ENCODE measurements around the gene GMPS.

DNA sequence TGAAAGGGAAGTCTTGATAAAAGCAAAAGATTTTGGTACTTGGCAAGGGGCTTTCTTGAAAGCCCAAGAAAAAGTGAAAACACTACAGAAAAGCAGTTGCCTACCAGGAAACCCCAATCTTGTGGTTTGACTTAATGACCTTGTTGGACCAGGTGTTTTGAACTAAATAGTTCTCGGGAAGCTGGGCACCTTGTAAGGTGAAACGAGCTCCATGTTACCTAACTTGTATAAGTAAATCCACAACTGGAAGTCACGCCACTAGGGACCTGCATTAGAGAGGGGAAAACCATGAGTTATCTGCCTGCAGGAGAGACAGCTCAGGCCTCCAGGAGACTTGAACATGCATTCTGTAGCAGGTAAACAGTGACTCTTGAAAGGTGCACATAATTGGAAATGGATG lies 88.2 kb downstream of the GMPS start:
- TF ChIP-seq, protein P1, sequence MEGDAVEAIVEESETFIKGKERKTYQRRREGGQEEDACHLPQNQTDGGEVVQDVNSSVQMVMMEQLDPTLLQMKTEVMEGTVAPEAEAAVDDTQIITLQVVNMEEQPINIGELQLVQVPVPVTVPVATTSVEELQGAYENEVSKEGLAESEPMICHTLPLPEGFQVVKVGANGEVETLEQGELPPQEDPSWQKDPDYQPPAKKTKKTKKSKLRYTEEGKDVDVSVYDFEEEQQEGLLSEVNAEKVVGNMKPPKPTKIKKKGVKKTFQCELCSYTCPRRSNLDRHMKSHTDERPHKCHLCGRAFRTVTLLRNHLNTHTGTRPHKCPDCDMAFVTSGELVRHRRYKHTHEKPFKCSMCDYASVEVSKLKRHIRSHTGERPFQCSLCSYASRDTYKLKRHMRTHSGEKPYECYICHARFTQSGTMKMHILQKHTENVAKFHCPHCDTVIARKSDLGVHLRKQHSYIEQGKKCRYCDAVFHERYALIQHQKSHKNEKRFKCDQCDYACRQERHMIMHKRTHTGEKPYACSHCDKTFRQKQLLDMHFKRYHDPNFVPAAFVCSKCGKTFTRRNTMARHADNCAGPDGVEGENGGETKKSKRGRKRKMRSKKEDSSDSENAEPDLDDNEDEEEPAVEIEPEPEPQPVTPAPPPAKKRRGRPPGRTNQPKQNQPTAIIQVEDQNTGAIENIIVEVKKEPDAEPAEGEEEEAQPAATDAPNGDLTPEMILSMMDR (IDR thresholded peaks at IDR 0.05 in 2 of 3, conservative IDR thresholded peaks at IDR 0.05 in 1 of 3; ENCODE audit: insufficient read depth in 2 of 3, low read depth in 1 of 3, low read length in 3 of 3) = no peak
- TF ChIP-seq NRF1 (conservative IDR thresholded peaks at IDR 0.05 in 1 of 2, IDR thresholded peaks at IDR 0.05 in 1 of 2) = no peak
- TF ChIP-seq TCFL5 (CRISPR knock-in tag; conservative IDR thresholded peaks at IDR 0.05) = no peak

Data from K562 (cell line).